ENCODE results near the gene WSCD2. TPM values are rescaled to one million over a fixed set of nuclear protein-coding genes. Genes with fewer than 3 reads are reported as not detected.

The WSCD2 gene
- total RNA-seq, 2 experiments from 2014 or later: not detected

GRCh38 chr12:108112832-108113556 is 16.1 kb upstream of the WSCD2 start:
- no peak overlapping the region for H3K4me3 ChIP-seq (ENCODE audit: low read length)
- Mint-ChIP-seq H3K27me3 (peaks cover 26% of the 10 kb centered on the region), H3K9me3 (no peaks in the 10 kb centered on the region), H3K27ac (no peak overlapping the region), H3K4me1 (ENCODE audit: low read depth) (no peaks in the 10 kb centered on the region), H3K36me3 (ENCODE audit: low read depth) (no peaks in the 10 kb centered on the region), H3K4me3 (no peak overlapping the region)
- H3K36me3 ChIP-seq (ENCODE audit: insufficient read depth, low read length): no peaks in the 10 kb centered on the region
- no peak for ATAC-seq (ENCODE audit: poor library complexity)
- TF ChIP-seq CTCF (IDR thresholded peaks at IDR 0.05): no peak
- no peaks in the 10 kb centered on the region for H3K9me3 ChIP-seq (ENCODE audit: control insufficient read depth in 1 of 2, insufficient read depth in 1 of 2, low read length in 2 of 2)
- POLR2A ChIA-PET: no interaction called here
- intact Hi-C loops (cut with DNase I, micrococcal nuclease): no loop called here
- H3K4me1 ChIP-seq (ENCODE audit: insufficient read depth, low read length): no peaks in the 10 kb centered on the region
- H3K27ac ChIP-seq (ENCODE audit: low read depth in 1 of 2, low read length in 2 of 2): no peak overlapping the region
- no peak for DNase-seq
- CTCF ChIA-PET: no interaction called here
- H3K27me3 ChIP-seq (ENCODE audit: control insufficient read depth in 1 of 2, insufficient read depth in 2 of 2, low read length in 2 of 2): peaks cover 0 to 11% of the 10 kb centered on the region in 2 experiments

DNA sequence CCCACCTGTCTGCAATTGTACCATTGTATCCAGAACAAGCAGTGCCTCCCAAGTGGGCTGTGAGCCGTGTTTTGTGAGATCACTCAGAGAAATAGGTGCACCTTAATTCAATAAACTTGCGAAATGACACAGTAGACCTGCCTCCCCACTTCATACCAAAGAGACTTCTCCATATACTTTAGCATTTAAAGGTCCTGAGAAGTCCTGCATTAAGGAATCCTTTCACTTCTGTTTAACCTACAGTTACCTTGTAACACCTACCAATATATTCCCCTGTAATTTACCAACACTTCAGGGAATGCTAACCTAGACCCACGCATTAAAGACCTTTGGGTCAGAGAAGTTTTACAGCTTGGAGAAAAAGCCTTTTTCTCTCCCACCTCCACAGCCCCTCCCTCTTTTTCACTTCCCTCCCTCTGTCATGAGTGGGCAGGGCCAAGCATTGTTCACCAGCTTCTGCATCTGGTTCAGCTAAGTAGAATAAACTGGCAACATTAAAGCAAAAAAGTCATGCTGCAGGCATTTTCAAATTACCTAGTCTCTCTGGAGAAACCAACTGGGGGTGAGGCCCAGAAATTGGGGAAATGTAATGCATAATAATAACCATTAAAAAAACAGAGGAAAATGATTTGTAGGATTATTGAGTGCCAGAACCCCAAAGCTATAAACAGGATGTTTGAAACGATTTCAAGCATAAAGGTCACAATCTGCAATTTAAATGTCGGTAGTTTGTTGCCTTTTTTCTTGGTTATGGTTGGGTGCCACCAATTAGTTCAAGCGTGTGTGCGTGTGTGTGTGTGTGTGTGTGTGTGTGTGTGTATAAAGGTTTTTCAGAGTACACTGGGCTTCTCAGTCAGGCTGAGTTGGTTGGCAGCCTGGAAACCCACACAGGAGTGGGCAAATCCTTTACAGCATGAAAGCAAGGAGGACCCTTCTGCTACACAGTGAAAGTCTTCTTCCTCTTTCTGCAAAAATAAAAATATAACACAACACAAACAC is 13.7 kb upstream of the WSCD2 start:
- Mint-ChIP-seq H3K4me3 (no peak overlapping the region), H3K4me1 (ENCODE audit: low read depth) (no peaks in the 10 kb centered on the region), H3K27ac (no peak overlapping the region), H3K36me3 (ENCODE audit: low read depth) (no peaks in the 10 kb centered on the region), H3K9me3 (no peaks in the 10 kb centered on the region), H3K27me3 (peaks cover 33% of the 10 kb centered on the region)
- Histone ChIP-seq H3K9me3 (ENCODE audit: control insufficient read depth in 1 of 2, insufficient read depth in 1 of 2, low read length in 2 of 2) (no peaks in the 10 kb centered on the region), H3K27ac (ENCODE audit: low read depth in 1 of 2, low read length in 2 of 2) (no peak overlapping the region), H3K27me3 (ENCODE audit: control insufficient read depth in 1 of 2, insufficient read depth in 2 of 2, low read length in 2 of 2) (peaks cover 0 to 11% of the 10 kb centered on the region in 2 experiments), H3K4me1 (ENCODE audit: insufficient read depth, low read length) (no peaks in the 10 kb centered on the region), H3K36me3 (ENCODE audit: insufficient read depth, low read length) (no peaks in the 10 kb centered on the region), H3K4me3 (ENCODE audit: low read length) (no peak overlapping the region)
- intact Hi-C loops (cut with DNase I, micrococcal nuclease): no loop called here
- no peak for TF ChIP-seq CTCF (IDR thresholded peaks at IDR 0.05)
- ATAC-seq (ENCODE audit: poor library complexity) (no peak), DNase-seq (no peak)
- ChIA-PET CTCF (no interaction called here), POLR2A (no interaction called here)

- no peak overlapping the region for H3K27ac ChIP-seq (ENCODE audit: low read depth in 1 of 2, low read length in 2 of 2)
- Mint-ChIP-seq H3K27me3 (peaks cover 42% of the 10 kb centered on the region), H3K36me3 (ENCODE audit: low read depth) (no peaks in the 10 kb centered on the region), H3K4me3 (no peak overlapping the region), H3K27ac (no peak overlapping the region), H3K9me3 (no peaks in the 10 kb centered on the region), H3K4me1 (ENCODE audit: low read depth) (no peaks in the 10 kb centered on the region)
- intact Hi-C loops (cut with DNase I, micrococcal nuclease): no loop called here
- no peaks in the 10 kb centered on the region for H3K4me1 ChIP-seq (ENCODE audit: insufficient read depth, low read length)
- DNase-seq (no peak), ATAC-seq (ENCODE audit: poor library complexity) (no peak)
- H3K36me3 ChIP-seq (ENCODE audit: insufficient read depth, low read length): no peaks in the 10 kb centered on the region
- CTCF ChIA-PET: no interaction called here
- H3K27me3 ChIP-seq (ENCODE audit: control insufficient read depth in 1 of 2, insufficient read depth in 2 of 2, low read length in 2 of 2): peaks cover 0 to 11% of the 10 kb centered on the region in 2 experiments
- POLR2A ChIA-PET: no interaction called here
- TF ChIP-seq CTCF (IDR thresholded peaks at IDR 0.05): no peak
- H3K4me3 ChIP-seq (ENCODE audit: low read length): no peak overlapping the region
- H3K9me3 ChIP-seq (ENCODE audit: control insufficient read depth in 1 of 2, insufficient read depth in 1 of 2, low read length in 2 of 2): no peaks in the 10 kb centered on the region
Measured at GRCh38 chr12:108116254-108116653, 12.8 kb upstream of the WSCD2 start.

Data from CD4-positive, alpha-beta T cell (primary cell).